LNCaP clone FGC (cell line): ENCODE measurements around the gene NAALAD2.
"Not testable (repeated sequence)": the region's sequence is repeated elsewhere in the genome, so short reads cannot be mapped to it uniquely, and the experiment has no call there.

Experiments used
- DNase-seq: peaks from one replicate; pipeline ENCODE4 v3.0.0-alpha.2; 2011; ENCODE audit warnings: low read depth
- H3K4me3 ChIP-seq: 2 replicates; pipeline ENCODE4 v1.5.1; 2011; ENCODE audit warnings: mild to moderate bottlenecking, low read depth, low read length, control low read depth
- TF ChIP-seq, protein P1 (sequence below): IDR thresholded peaks from 2 replicates; pipeline ENCODE4 v1.5.1; 2012; ENCODE audit warnings: mild to moderate bottlenecking; ENCODE audit not compliant: control insufficient read depth, insufficient read depth; ENCODE audit errors: extremely low read depth

The NAALAD2 gene

DNA sequence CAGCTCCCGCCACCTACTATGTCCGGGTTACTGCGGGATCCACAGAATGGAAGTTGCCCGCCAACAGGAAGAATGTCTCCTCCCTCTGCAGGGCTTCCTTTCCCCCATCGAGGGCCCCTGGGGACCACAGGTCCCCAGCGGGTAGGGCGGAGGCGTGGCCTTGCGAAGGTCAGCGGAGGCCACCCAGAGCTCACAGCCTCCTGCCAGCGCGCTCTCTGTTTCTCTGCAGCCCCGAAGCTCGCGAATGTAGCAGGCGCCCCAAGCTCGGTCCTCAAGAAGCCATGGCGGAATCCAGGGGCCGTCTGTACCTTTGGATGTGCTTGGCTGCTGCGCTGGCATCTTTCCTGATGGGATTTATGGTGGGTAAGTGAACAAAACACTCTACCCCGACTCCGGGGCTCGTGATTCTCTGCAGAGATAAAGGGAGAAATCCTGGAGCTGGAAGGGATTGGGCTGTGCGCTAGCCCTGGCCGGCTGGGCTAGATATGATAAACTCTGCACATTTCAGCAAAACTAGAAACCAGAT is at the start of gene NAALAD2:
NAALAD2 (plus strand) TSS at position 186 of the 526 bp plus-strand sequence; CDS start at position 282, 96 bp downstream.
- no peak for DNase-seq
- TF ChIP-seq, protein P1, sequence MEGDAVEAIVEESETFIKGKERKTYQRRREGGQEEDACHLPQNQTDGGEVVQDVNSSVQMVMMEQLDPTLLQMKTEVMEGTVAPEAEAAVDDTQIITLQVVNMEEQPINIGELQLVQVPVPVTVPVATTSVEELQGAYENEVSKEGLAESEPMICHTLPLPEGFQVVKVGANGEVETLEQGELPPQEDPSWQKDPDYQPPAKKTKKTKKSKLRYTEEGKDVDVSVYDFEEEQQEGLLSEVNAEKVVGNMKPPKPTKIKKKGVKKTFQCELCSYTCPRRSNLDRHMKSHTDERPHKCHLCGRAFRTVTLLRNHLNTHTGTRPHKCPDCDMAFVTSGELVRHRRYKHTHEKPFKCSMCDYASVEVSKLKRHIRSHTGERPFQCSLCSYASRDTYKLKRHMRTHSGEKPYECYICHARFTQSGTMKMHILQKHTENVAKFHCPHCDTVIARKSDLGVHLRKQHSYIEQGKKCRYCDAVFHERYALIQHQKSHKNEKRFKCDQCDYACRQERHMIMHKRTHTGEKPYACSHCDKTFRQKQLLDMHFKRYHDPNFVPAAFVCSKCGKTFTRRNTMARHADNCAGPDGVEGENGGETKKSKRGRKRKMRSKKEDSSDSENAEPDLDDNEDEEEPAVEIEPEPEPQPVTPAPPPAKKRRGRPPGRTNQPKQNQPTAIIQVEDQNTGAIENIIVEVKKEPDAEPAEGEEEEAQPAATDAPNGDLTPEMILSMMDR: no peak
- H3K4me3 ChIP-seq: peak within 1 kb of the TSS; percentile 51

DNA sequence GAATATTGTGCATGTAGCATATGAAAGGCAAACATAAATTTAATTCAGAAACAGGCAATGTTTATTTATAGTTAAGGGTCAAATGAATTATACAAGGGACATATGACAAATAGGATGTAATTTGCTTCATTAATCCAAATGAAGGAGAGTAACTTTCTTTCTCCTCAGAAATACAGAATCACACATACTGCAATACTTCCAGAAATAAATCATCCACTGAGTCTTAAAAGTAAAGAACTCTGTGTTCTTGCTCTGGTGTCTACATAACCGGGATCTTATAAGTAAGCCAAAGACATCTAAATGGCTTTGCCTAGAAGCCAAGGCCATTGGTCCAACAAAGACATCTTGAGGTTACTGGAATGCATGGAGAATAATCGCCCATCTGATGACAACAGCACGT is 48.8 kb upstream of the NAALAD2 start, which contains the start of gene UBTFL1:
UBTFL1 (plus strand) TSS at position 301 of the 400 bp plus-strand sequence; CDS start at position 301, 0 bp downstream.
- not testable (repeated sequence) for H3K4me3 ChIP-seq

DNA sequence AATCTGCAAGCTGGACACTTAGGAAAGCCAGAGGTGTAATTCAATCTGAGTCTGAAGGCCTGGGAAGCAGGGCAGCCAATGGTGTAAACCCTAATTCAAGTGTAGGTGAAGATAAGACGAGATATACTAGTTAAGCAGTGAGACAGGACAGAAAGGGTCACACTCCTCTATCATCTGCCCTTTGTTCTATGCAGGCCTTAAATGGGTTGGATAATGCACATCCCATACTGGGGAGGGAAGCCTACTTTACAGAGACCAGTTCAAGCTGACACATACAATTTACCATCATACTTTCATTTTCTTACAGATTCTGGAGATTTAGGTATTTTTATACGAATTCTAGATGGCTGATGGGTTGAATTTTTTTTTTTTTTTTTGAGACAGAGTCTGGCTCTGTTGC is 45.7 kb upstream of the NAALAD2 start:
- H3K4me3 ChIP-seq, DNase-seq: not testable (repeated sequence)

More for the DNA sequence above, 48.8 kb upstream of the NAALAD2 start, which contains the start of gene UBTFL1:
- DNase-seq: not testable (repeated sequence)

DNA sequence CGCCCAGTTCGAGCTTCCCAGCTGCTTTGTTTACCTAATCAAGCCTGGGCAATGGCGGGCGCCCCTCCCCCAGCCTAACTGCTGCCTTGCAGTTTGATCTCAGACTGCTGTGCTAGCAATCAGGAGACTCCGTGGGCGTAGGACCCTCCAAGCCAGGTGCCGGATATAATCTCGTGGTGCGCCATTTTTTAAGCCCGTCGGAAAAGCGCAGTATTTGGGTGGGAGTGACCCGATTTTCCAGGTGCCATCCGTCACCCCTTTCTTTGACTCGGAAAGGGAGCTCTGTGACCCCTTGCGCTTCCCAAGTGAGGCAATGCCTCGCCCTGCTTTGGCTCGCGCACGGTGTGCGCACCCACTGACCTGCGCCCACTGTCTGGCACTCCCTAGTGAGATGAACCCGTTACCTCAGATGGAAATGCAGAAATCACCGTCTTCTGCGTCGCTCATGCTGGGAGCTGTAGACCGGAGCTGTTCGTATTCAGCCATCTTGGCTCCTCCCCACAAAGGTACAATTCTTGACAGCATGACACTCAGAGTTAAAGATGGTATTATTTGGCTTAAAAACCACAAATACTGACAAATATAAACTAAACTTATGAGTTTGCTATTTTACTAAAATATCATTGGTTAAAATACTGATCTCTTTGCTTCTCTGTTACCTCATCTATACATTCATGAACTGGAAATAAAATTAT is 39.1 kb upstream of the NAALAD2 start:
- H3K4me3 ChIP-seq, DNase-seq: not testable (repeated sequence)

DNA sequence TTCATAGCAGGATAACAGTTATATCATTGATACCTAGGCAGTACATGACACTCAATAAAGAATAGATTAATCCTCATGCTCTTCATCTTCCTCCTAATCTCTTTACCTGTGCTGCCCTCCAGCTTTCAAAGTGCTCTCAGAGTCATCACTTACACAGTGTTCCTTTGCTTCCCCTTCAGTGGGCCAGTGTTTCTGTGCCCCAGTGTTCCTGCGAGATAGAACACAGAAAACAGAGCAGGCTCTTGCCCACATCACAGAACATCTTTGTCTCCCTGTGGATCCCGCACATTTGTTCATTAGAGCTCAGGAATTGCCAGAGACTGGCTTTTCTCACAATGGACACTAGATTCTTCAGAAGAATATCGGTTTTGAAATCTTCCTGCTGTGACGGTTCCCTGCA is 36.2 kb upstream of the NAALAD2 start:
- not testable (repeated sequence) for H3K4me3 ChIP-seq, DNase-seq

DNA sequence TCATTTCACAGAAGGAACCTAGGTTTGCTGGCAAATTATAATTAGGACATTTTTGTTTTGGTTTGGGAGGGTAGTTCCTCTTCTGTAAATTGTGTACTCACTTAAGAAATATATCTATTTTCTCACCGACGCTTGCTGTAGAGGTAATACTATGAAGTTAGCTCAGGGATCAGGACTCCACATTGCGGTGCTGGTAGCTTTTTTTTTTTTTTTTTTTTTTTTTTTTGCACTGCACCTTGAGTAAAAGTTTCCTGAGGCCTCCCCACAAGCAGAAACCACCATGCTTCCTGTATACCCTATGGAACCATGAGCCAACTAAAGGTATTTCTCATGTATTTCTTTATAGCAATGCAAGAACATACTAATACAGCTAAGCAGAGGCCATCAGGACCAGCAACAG is 34.0 kb upstream of the NAALAD2 start:
- TF ChIP-seq, protein P1: no peak
- no peak for DNase-seq
- H3K4me3 ChIP-seq: no peak overlapping the region

DNA sequence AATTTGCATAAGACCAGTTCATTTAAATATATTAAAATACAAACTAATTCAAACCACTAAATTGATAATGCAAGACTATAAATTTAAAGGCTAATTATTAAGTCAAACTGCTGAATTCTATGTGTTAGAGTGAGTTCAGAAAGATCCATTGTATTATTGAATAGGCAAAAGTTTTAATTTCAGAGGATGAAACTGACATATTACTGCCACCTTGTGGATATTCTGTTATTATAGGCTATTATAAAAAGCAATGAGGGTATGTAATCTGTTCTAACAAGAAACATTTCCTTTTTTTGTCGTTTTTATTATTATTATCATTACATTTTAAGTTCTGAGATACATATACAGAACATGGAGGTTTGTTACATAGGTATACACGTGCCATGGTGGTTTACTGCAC is 20.9 kb upstream of the NAALAD2 start:
- TF ChIP-seq, protein P1: peak; percentile 25; the same call in 1 of the 2 replicates
- no peak overlapping the region for H3K4me3 ChIP-seq
- DNase-seq: no peak

DNA sequence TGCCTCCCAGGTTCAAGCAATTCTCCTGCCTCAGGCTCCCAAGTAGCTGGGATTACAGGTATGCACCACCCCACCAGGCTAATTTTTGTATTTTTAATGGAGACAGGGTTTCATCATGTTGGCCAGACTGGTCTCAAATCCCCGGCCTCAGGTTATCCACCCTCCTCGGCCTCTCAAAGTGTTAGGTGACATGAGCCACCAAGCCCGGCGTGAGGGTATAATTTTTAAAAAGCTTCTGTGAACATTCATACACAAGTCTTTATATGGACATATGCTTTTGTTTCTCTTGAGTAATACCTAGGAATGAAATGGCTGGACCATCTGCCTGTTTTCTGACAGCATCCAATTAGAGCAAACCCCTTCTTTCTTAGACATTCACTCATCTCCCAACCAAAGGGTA is 14.3 kb upstream of the NAALAD2 start:
- TF ChIP-seq, protein P1: no peak
- no peak for DNase-seq
- H3K4me3 ChIP-seq: no peak overlapping the region

DNA sequence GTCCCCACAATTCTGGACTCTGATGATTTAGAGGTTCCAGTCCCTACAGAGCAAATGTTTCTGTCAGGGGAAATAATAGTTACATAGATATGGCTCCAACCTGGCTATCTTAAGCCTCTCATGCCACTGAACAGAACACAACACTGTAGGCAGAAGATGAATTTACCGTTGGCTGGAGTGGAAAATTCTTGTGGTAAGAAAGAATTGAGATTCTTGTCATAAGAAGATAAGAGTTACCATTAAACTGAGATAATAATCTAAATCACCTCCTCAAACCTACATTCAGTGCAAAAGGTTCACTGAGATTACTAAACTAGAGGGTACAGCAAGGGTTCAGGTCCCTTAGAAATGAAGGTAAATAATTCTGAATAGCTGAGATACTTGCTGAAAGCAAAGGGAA is 10.1 kb upstream of the NAALAD2 start:
- TF ChIP-seq, protein P1: no peak
- DNase-seq: no peak
- no peak overlapping the region for H3K4me3 ChIP-seq
